CD4-positive, alpha-beta memory T cell (primary cell): ENCODE data around the gene MAJIN. TPM values are rescaled to one million over a fixed set of nuclear protein-coding genes. Genes with fewer than 3 reads are reported as not detected.
A peak's percentile ranks its signal among the peaks of the same experiment; 100 is the strongest.

Experiments used
- CTCF ChIA-PET: fragments of 350-600 bp; sonication (Branson Sonifier 250); formaldehyde crosslinking; loops from one replicate; lab custom pipeline; 2021; ENCODE audit warnings: inconsistent platforms; ENCODE audit not compliant: partially characterized antibody; lab: Charles Lee
- POLR2A ChIA-PET: fragments of 350-600 bp; sonication (Branson Sonifier 250); formaldehyde crosslinking; loops from one replicate; lab custom pipeline; 2021; ENCODE audit not compliant: partially characterized antibody; lab: Charles Lee
- DNase-seq, 5 donors: peaks; one replicate each; pipeline versions ENCODE4 v3.0.0 to v3.0.0-alpha.2; 2020 to 2022; ENCODE audit warnings: mixed read lengths in 1 of 5
- H3K27ac ChIP-seq: one replicate; pipeline ENCODE4 v1.7.0; 2013; ENCODE audit warnings: low read depth, low read length
- H3K27me3 ChIP-seq: 2 replicates; pipeline ENCODE4 v1.7.0; 2013; ENCODE audit warnings: mild to moderate bottlenecking, low read length, moderate library complexity; ENCODE audit not compliant: insufficient read depth
- H3K36me3 ChIP-seq: 2 replicates; pipeline ENCODE4 v1.7.0; 2013; ENCODE audit warnings: mild to moderate bottlenecking, low read length, moderate library complexity; ENCODE audit not compliant: insufficient read depth
- H3K4me1 ChIP-seq: 2 replicates; pipeline ENCODE4 v1.7.0; 2013; ENCODE audit warnings: mild to moderate bottlenecking, low read length, moderate library complexity; ENCODE audit not compliant: insufficient read depth
- H3K4me3 ChIP-seq, 2 donors: one replicate each; pipeline ENCODE4 v1.7.0; 2013; ENCODE audit warnings: low read length in 2 of 2, mild to moderate bottlenecking in 1 of 2
- H3K9me3 ChIP-seq, 2 donors: one replicate each; pipeline ENCODE4 v1.7.0; 2013; ENCODE audit warnings: low read length in 2 of 2, control low read depth in 1 of 2; ENCODE audit not compliant: control insufficient read depth in 1 of 2
- H3K27ac Mint-ChIP-seq, 7 donors: one replicate each; pipeline ENCODE4 v1.8.0; 2020 to 2021; ENCODE audit warnings: mixed read lengths in 7 of 7, mild to moderate bottlenecking in 6 of 7, inconsistent platforms in 3 of 7, moderate library complexity in 3 of 7
- H3K27me3 Mint-ChIP-seq, 2 donors: one replicate each; pipeline ENCODE4 v1.8.0; 2020 to 2021; ENCODE audit warnings: mixed read lengths in 2 of 2
- H3K36me3 Mint-ChIP-seq, 2 donors: one replicate each; pipeline ENCODE4 v1.8.0; 2020 to 2021; ENCODE audit warnings: mixed read lengths in 2 of 2, inconsistent platforms in 1 of 2, mild to moderate bottlenecking in 1 of 2
- H3K4me1 Mint-ChIP-seq, 4 donors: one replicate each; pipeline ENCODE4 v1.8.0; 2020 to 2021; ENCODE audit warnings: mixed read lengths in 4 of 4, mild to moderate bottlenecking in 1 of 4
- H3K4me3 Mint-ChIP-seq, 8 donors: one replicate each; pipeline ENCODE4 v1.8.0; 2020 to 2021; ENCODE audit warnings: mixed read lengths in 8 of 8, mild to moderate bottlenecking in 7 of 8, moderate library complexity in 6 of 8, inconsistent platforms in 3 of 8
- H3K9me3 Mint-ChIP-seq, 8 donors: one replicate each; pipeline ENCODE4 v1.8.0; 2020 to 2021; ENCODE audit warnings: mixed read lengths in 8 of 8, mild to moderate bottlenecking in 5 of 8, inconsistent platforms in 3 of 8, moderate library complexity in 1 of 8
- intact Hi-C: fragments of 100-400 bp; cut with micrococcal nuclease; formaldehyde crosslinking; loops from one replicate; pipeline ENCODE4 v1.15.1; 2023
- polyA plus RNA-seq, 2 donors: library from polyadenylated mRNA; unstranded; fragments of 300-500 nt; fragmentation: Illumina TruSeq; gene quantifications; one replicate each; pipeline ENCODE4 v1.2.3, GENCODE V29; 2021
- total RNA-seq, 2 experiments: library from RNA; stranded (reverse); gene quantifications; one replicate each; pipeline ENCODE4 v1.2.3, GENCODE V29; 2021

MAJIN gene
- total and polyA plus RNA-seq, 4 experiments from 2014 or later = 0.44 to 0.91 TPM; not detected in 2

DNA sequence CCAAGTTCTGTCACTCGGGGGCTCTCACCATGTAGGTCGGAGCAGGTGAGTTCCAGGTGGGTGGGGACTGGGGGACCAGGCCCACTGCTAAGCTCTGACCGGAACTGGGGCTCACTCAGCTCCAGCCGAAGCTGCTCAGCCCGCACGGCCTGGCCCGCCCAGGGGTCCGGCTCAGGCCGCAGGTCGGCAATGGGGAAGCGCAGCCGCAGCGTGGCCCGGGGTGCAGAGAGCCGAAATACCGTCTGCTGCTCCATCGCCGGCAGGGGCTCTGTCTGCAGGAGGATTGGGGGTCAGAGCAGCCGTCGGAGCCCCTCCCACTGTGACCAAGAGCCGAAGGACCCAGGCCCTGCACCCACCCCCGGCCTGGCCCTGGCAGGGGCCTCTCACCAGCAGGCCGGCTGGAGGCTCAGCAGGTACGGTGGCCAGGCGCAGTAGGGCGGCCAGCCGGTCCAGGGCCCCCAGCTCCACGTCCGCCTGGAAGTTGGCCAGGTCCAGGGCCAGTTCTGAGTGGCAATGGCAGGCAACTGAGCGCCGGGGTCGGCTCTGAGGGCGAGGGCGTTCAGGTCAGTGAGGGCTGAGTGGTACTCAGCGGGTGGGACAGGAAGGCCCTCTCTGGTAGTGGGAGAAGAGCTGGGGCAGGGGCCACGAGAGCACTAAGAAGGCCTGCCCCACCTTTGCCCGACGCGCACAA, 62.1 kb downstream of the MAJIN start:
- Histone ChIP-seq H3K4me3 (no peak overlapping the region), H3K27ac (no peak overlapping the region), H3K9me3 (no peaks in the 10 kb centered on the region), H3K27me3 (no peaks in the 10 kb centered on the region), H3K36me3 (peaks cover 77% of the 10 kb centered on the region), H3K4me1 (no peaks in the 10 kb centered on the region)
- DNase-seq = peak in 1 of 5 donors; percentile 28
- Mint-ChIP-seq H3K27me3 (no peaks in the 10 kb centered on the region), H3K4me3 (no peak overlapping the region), H3K4me1 (peaks cover 0 to 4% (median 3%) of the 10 kb centered on the region in 4 donors), H3K36me3 (peaks cover 26 to 59% of the 10 kb centered on the region in 2 donors), H3K27ac (no peak overlapping the region), H3K9me3 (no peaks in the 10 kb centered on the region)
- intact Hi-C loops = no loop called here
- POLR2A ChIA-PET = no interaction called here
- CTCF ChIA-PET = no interaction called here

GRCh38 chr11:64908766-64909165, 63.1 kb downstream of the MAJIN start:
- intact Hi-C loops = no loop called here
- ChIA-PET CTCF (no interaction called here), POLR2A (no interaction called here)
- H3K36me3 Mint-ChIP-seq = peaks cover 27 to 63% of the 10 kb centered on the region in 2 donors
- H3K4me1 ChIP-seq = no peaks in the 10 kb centered on the region
- no peak overlapping the region for H3K27ac Mint-ChIP-seq
- H3K4me3 Mint-ChIP-seq = no peak overlapping the region
- H3K9me3 ChIP-seq = no peaks in the 10 kb centered on the region
- H3K4me1 Mint-ChIP-seq = peaks cover 0 to 3% (median under 1%) of the 10 kb centered on the region in 4 donors
- no peaks in the 10 kb centered on the region for H3K27me3 Mint-ChIP-seq
- H3K27me3 ChIP-seq = no peaks in the 10 kb centered on the region
- peaks cover 75% of the 10 kb centered on the region for H3K36me3 ChIP-seq
- no peak overlapping the region for H3K4me3 ChIP-seq
- H3K9me3 Mint-ChIP-seq = no peaks in the 10 kb centered on the region
- no peak overlapping the region for H3K27ac ChIP-seq
- DNase-seq = no peak

DNA sequence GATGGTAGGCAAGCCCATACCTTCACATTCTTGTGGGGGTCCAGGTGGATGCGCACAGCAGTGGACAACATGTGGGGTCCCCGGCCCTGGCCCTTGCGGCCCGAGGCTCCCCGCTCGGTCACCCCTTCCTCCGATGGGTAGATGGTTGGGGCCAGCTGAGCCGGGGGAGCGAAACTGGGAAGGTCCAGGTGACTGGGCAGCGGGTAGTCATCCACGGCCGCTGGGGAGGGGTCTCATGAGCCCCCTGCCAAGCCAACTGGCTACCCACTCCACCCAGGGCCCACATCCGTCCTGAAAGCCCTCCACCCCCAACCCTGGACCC, 65.6 kb downstream of the MAJIN start:
- Histone ChIP-seq H3K27ac (no peak overlapping the region), H3K27me3 (no peaks in the 10 kb centered on the region), H3K4me3 (no peak overlapping the region), H3K4me1 (peaks cover 1% of the 10 kb centered on the region), H3K36me3 (peaks cover 64% of the 10 kb centered on the region), H3K9me3 (no peaks in the 10 kb centered on the region)
- CTCF ChIA-PET = interaction anchor here (1.6 kb wide), 1 partner anchor 18 kb away, joined by 4 read pairs; no protein-coding TSS in a partner anchor
- DNase-seq = peak in 1 of 5 donors; percentile 35
- Mint-ChIP-seq H3K36me3 (peaks cover 17 to 55% of the 10 kb centered on the region in 2 donors), H3K9me3 (no peaks in the 10 kb centered on the region), H3K4me3 (no peak overlapping the region), H3K27me3 (no peaks in the 10 kb centered on the region), H3K27ac (no peak overlapping the region), H3K4me1 (peaks cover 4 to 8% (median 6%) of the 10 kb centered on the region in 4 donors)
- intact Hi-C loops = no loop called here
- POLR2A ChIA-PET = interaction anchor here (1.0 to 1.5 kb wide), 2 partner anchors 10 to 28 kb away, joined by 3 to 5 read pairs; partner anchors contain the start of gene EHD1

GRCh38 chr11:64905516-64906313, 66.2 kb downstream of the MAJIN start:
- ChIA-PET POLR2A (interaction anchor here (1.5 kb wide), 1 partner anchor 10 kb away, joined by 5 read pairs; no protein-coding TSS in a partner anchor), CTCF (interaction anchor here (0.9 to 1.6 kb wide), 3 partner anchors 11 to 47 kb away, joined by 3 to 4 read pairs (median 3); no protein-coding TSS in a partner anchor)
- peaks cover 4 to 14% (median 9%) of the 10 kb centered on the region in 4 donors for H3K4me1 Mint-ChIP-seq
- H3K36me3 ChIP-seq = peaks cover 58% of the 10 kb centered on the region
- no peaks in the 10 kb centered on the region for H3K9me3 Mint-ChIP-seq
- no peaks in the 10 kb centered on the region for H3K27me3 ChIP-seq
- no peak overlapping the region for H3K4me3 ChIP-seq
- intact Hi-C loops = no loop called here
- peaks cover 7% of the 10 kb centered on the region for H3K4me1 ChIP-seq
- no peaks in the 10 kb centered on the region for H3K9me3 ChIP-seq
- peak overlapping the region in 1 of 8 donors; percentile 26 for H3K4me3 Mint-ChIP-seq
- DNase-seq = peak in 1 of 5 donors; percentile 33
- no peak overlapping the region for H3K27ac ChIP-seq
- no peaks in the 10 kb centered on the region for H3K27me3 Mint-ChIP-seq
- no peak overlapping the region for H3K27ac Mint-ChIP-seq
- H3K36me3 Mint-ChIP-seq = peaks cover 15 to 51% of the 10 kb centered on the region in 2 donors

- no peak overlapping the region for H3K4me3 ChIP-seq
- H3K9me3 ChIP-seq = no peaks in the 10 kb centered on the region
- intact Hi-C loops = no loop called here
- no peaks in the 10 kb centered on the region for H3K27me3 Mint-ChIP-seq
- ChIA-PET POLR2A (no interaction called here), CTCF (no interaction called here)
- no peaks in the 10 kb centered on the region for H3K27me3 ChIP-seq
- peaks cover 12 to 30% (median 15%) of the 10 kb centered on the region in 4 donors for H3K4me1 Mint-ChIP-seq
- peak overlapping the region in 1 of 7 donors; percentile 64 for H3K27ac Mint-ChIP-seq
- no peak overlapping the region for H3K4me3 Mint-ChIP-seq
- no peak for DNase-seq
- peaks cover 21% of the 10 kb centered on the region for H3K4me1 ChIP-seq
- H3K36me3 Mint-ChIP-seq = peaks cover 19 to 46% of the 10 kb centered on the region in 2 donors
- no peaks in the 10 kb centered on the region for H3K9me3 Mint-ChIP-seq
- peaks cover 40% of the 10 kb centered on the region for H3K36me3 ChIP-seq
- no peak overlapping the region for H3K27ac ChIP-seq
Measured at GRCh38 chr11:64903291-64903833, 68.5 kb downstream of the MAJIN start.

GRCh38 chr11:64902102-64902900, 69.6 kb downstream of the MAJIN start:
- Histone ChIP-seq H3K36me3 (peaks cover 36% of the 10 kb centered on the region), H3K4me1 (peaks cover 21% of the 10 kb centered on the region), H3K4me3 (no peak overlapping the region), H3K27me3 (no peaks in the 10 kb centered on the region), H3K9me3 (no peaks in the 10 kb centered on the region), H3K27ac (no peak overlapping the region)
- ChIA-PET POLR2A (interaction anchor here (31.5 kb wide), 1 partner anchor 46 kb away, joined by 2105 read pairs; the partner anchor contains the start of gene CDC42BPG), CTCF (no interaction called here)
- DNase-seq = no peak
- H3K4me3 Mint-ChIP-seq = no peak overlapping the region
- H3K4me1 Mint-ChIP-seq = peaks cover 12 to 30% (median 15%) of the 10 kb centered on the region in 4 donors
- no peaks in the 10 kb centered on the region for H3K27me3 Mint-ChIP-seq
- H3K36me3 Mint-ChIP-seq = peaks cover 14 to 41% of the 10 kb centered on the region in 2 donors
- H3K9me3 Mint-ChIP-seq = no peaks in the 10 kb centered on the region
- peak overlapping the region in 5 of 7 donors; percentile 44 to 92 (median 78) for H3K27ac Mint-ChIP-seq
- intact Hi-C loops = no loop called here
